HEK293 (cell line): Measurements from ENCODE around the gene BLVRB.

Source experiments
- BCL6B ChIP-seq: fragments of 450-650 bp; formaldehyde crosslinking; IDR thresholded peaks from 2 replicates; pipeline ENCODE4 v1.5.1; 2017; ENCODE audit warnings: missing biosample characterization, missing genetic modification characterization
- FEZF1 ChIP-seq: fragments of 450-650 bp; formaldehyde crosslinking; IDR thresholded peaks from 2 replicates; pipeline ENCODE4 v1.5.1; 2016; ENCODE audit warnings: missing biosample characterization, missing genetic modification characterization
- GLIS1 ChIP-seq: fragments of 450-650 bp; formaldehyde crosslinking; IDR thresholded peaks from 2 replicates; pipeline ENCODE4 v1.5.1; 2016; ENCODE audit warnings: missing biosample characterization, missing genetic modification characterization
- HIC1 ChIP-seq: fragments of 450-650 bp; formaldehyde crosslinking; IDR thresholded peaks from 2 replicates; pipeline ENCODE4 v1.5.1; 2016; ENCODE audit warnings: missing biosample characterization, missing genetic modification characterization
- KLF9 ChIP-seq: fragments of 450-650 bp; formaldehyde crosslinking; IDR thresholded peaks from 2 replicates; pipeline ENCODE4 v1.5.1; 2016; ENCODE audit warnings: missing biosample characterization, missing genetic modification characterization, low read depth
- PRDM6 ChIP-seq: fragments of 450-650 bp; formaldehyde crosslinking; IDR thresholded peaks from 2 replicates; pipeline ENCODE4 v1.5.1; 2017; ENCODE audit warnings: missing biosample characterization, missing genetic modification characterization
- TRIM28 ChIP-seq: IDR thresholded peaks from 2 replicates; pipeline ENCODE4 v1.6.1; 2011; ENCODE audit warnings: low read length, control low read depth, borderline replicate concordance
- ZBTB21 ChIP-seq: fragments of 450-650 bp; formaldehyde crosslinking; IDR thresholded peaks from 2 replicates; pipeline ENCODE4 v1.5.1; 2017; ENCODE audit warnings: missing biosample characterization, missing genetic modification characterization
- ZNF10 ChIP-seq: fragments of 450-650 bp; formaldehyde crosslinking; IDR thresholded peaks from 2 replicates; pipeline ENCODE4 v1.5.1; 2017; ENCODE audit warnings: missing biosample characterization, missing genetic modification characterization
- ZNF132 ChIP-seq: fragments of 450-650 bp; formaldehyde crosslinking; IDR thresholded peaks from 2 replicates; pipeline ENCODE4 v1.5.1; 2017; ENCODE audit warnings: missing biosample characterization, missing genetic modification characterization, borderline replicate concordance
- ZNF16 ChIP-seq: fragments of 450-650 bp; formaldehyde crosslinking; IDR thresholded peaks from 2 replicates; pipeline ENCODE4 v1.5.1; 2016; ENCODE audit warnings: low read depth, missing biosample characterization, missing genetic modification characterization
- ZNF202 ChIP-seq: fragments of 450-650 bp; formaldehyde crosslinking; IDR thresholded peaks from 2 replicates; pipeline ENCODE4 v1.5.1; 2016; ENCODE audit warnings: missing biosample characterization, missing genetic modification characterization, borderline replicate concordance
- ZNF221 ChIP-seq: fragments of 450-650 bp; formaldehyde crosslinking; IDR thresholded peaks from 2 replicates; pipeline ENCODE4 v1.5.1; 2017; ENCODE audit warnings: missing biosample characterization, missing genetic modification characterization, borderline replicate concordance
- ZNF24 ChIP-seq: fragments of 450-650 bp; formaldehyde crosslinking; IDR thresholded peaks from 2 replicates; pipeline ENCODE4 v1.5.1; 2016; ENCODE audit warnings: missing biosample characterization, missing genetic modification characterization
- ZNF266 ChIP-seq: fragments of 450-650 bp; formaldehyde crosslinking; IDR thresholded peaks from 2 replicates; pipeline ENCODE4 v1.5.1; 2016; ENCODE audit warnings: missing biosample characterization, missing genetic modification characterization, low read depth
- ZNF350 ChIP-seq: fragments of 450-650 bp; formaldehyde crosslinking; IDR thresholded peaks from 2 replicates; pipeline ENCODE4 v1.5.0; 2017; ENCODE audit warnings: missing biosample characterization, mild to moderate bottlenecking, missing genetic modification characterization
- ZNF488 ChIP-seq: fragments of 450-650 bp; formaldehyde crosslinking; IDR thresholded peaks from 2 replicates; pipeline ENCODE4 v1.5.1; 2016; ENCODE audit warnings: missing biosample characterization, missing genetic modification characterization
- ZNF561 ChIP-seq: fragments of 450-650 bp; IDR thresholded peaks from 2 replicates; pipeline ENCODE4 v1.5.1; 2018; ENCODE audit warnings: missing biosample characterization, missing genetic modification characterization, borderline replicate concordance
- ZNF580 ChIP-seq: fragments of 450-650 bp; formaldehyde crosslinking; IDR thresholded peaks from 2 replicates; pipeline ENCODE4 v1.5.1; 2016; ENCODE audit warnings: missing biosample characterization, missing genetic modification characterization
- ZNF596 ChIP-seq: fragments of 450-650 bp; IDR thresholded peaks from 2 replicates; pipeline ENCODE4 v1.5.0; 2018; ENCODE audit warnings: missing biosample characterization, mild to moderate bottlenecking, missing genetic modification characterization, moderate library complexity
- ZNF645 ChIP-seq: fragments of 450-650 bp; formaldehyde crosslinking; IDR thresholded peaks from 2 replicates; pipeline ENCODE4; 2016; ENCODE audit warnings: missing biosample characterization, missing genetic modification characterization
- ZNF660 ChIP-seq: fragments of 450-650 bp; IDR thresholded peaks from 2 replicates; pipeline ENCODE4 v1.5.1; 2018; ENCODE audit warnings: missing biosample characterization, mild to moderate bottlenecking, missing genetic modification characterization
- ZNF664 ChIP-seq: fragments of 450-650 bp; formaldehyde crosslinking; IDR thresholded peaks from 2 replicates; pipeline ENCODE4 v1.5.1; 2016; ENCODE audit warnings: missing biosample characterization, missing genetic modification characterization
- ZNF704 ChIP-seq: fragments of 450-650 bp; formaldehyde crosslinking; IDR thresholded peaks from 2 replicates; pipeline ENCODE4 v1.5.1; 2016; ENCODE audit warnings: missing biosample characterization, missing genetic modification characterization
- ZNF747 ChIP-seq: fragments of 450-650 bp; formaldehyde crosslinking; IDR thresholded peaks from 2 replicates; pipeline ENCODE4 v1.5.1; 2016; ENCODE audit warnings: missing biosample characterization, missing genetic modification characterization
- ZNF768 ChIP-seq: fragments of 450-650 bp; formaldehyde crosslinking; IDR thresholded peaks from 2 replicates; pipeline ENCODE4 v1.5.1; 2018; ENCODE audit warnings: missing biosample characterization, mild to moderate bottlenecking, missing genetic modification characterization
- ZNF776 ChIP-seq: fragments of 450-650 bp; formaldehyde crosslinking; IDR thresholded peaks from 2 replicates; pipeline ENCODE4 v1.5.0; 2017; ENCODE audit warnings: missing biosample characterization, missing genetic modification characterization, borderline replicate concordance
- ZSCAN4 ChIP-seq: fragments of 450-650 bp; formaldehyde crosslinking; IDR thresholded peaks from 2 replicates; pipeline ENCODE4 v1.5.1; 2017; ENCODE audit warnings: missing biosample characterization, missing genetic modification characterization
- ZSCAN5A ChIP-seq: fragments of 450-650 bp; formaldehyde crosslinking; IDR thresholded peaks from 2 replicates; pipeline ENCODE4 v1.5.1; 2016; ENCODE audit warnings: missing biosample characterization, missing genetic modification characterization

The BLVRB gene

GRCh38 chr19:40419066-40419612, 46.4 kb downstream of the BLVRB start (continued):
- peak; percentile 86 for TF ChIP-seq ZSCAN4 (tag by site-specific recombination)
- TF ChIP-seq ZBTB21 (tag by site-specific recombination) = no peak
- TF ChIP-seq ZNF704 (tag by site-specific recombination) = no peak
- TF ChIP-seq ZNF664 (tag by site-specific recombination) = no peak
- no peak for TF ChIP-seq ZNF596 (tag by site-specific recombination)
- TF ChIP-seq KLF9 (tag by site-specific recombination) = no peak
- TF ChIP-seq ZNF10 (tag by site-specific recombination) = no peak
- TF ChIP-seq TRIM28 = no peak
- TF ChIP-seq ZNF580 (tag by site-specific recombination) = no peak
- peak; percentile 72 for TF ChIP-seq GLIS1 (tag by site-specific recombination)
- no peak for TF ChIP-seq ZNF645
- TF ChIP-seq BCL6B = no peak
- no peak for TF ChIP-seq ZNF202
- no peak for TF ChIP-seq PRDM6 (tag by site-specific recombination)
- TF ChIP-seq ZNF660 (tag by site-specific recombination) = no peak
- no peak for TF ChIP-seq ZNF221
- no peak for TF ChIP-seq ZNF350 (tag by site-specific recombination)
- no peak for TF ChIP-seq ZNF24
- no peak for TF ChIP-seq ZNF776 (tag by site-specific recombination)
- TF ChIP-seq ZNF488 (tag by site-specific recombination) = no peak
- TF ChIP-seq ZNF747 = 0 out of 2 replicates have a peak, but pooled peaks have one; percentile 91
- no peak for TF ChIP-seq ZNF132 (tag by site-specific recombination)
- TF ChIP-seq FEZF1 (tag by site-specific recombination) = no peak
- no peak for TF ChIP-seq ZSCAN5A (tag by site-specific recombination)
- TF ChIP-seq HIC1 (tag by site-specific recombination) = peak; percentile 55; the same call in 1 of the 2 replicates
- no peak for TF ChIP-seq ZNF561 (tag by site-specific recombination)
- TF ChIP-seq ZNF768 (tag by site-specific recombination) = no peak
- no peak for TF ChIP-seq ZNF266 (tag by site-specific recombination)
- no peak for TF ChIP-seq ZNF16 (tag by site-specific recombination)
